Endothelial cell of umbilical vein (primary cell): ENCODE results near the gene MT1B. TPM values are rescaled to one million over a fixed set of nuclear protein-coding genes. Genes with fewer than 3 reads are reported as not detected.

ENCODE experiments used
- BruUV-seq: library from RNA; stranded (reverse); fragments of 400-500 nt; replicated peaks from 2 replicates; lab custom pipeline; 2021; lab: Mats Ljungman, UMichigan
- CTCF ChIA-PET: fragments of 300-600, 350-600 bp; sonication (Branson Sonifier 250); formaldehyde crosslinking; loops from one replicate; lab custom pipeline; 2021; ENCODE audit warnings: antibody characterized with exemption, inconsistent platforms; lab: Charles Lee
- POLR2A ChIA-PET: fragments of 300-600, 350-600 bp; sonication (Branson Sonifier 250); formaldehyde crosslinking; loops from one replicate; lab custom pipeline; 2021; ENCODE audit warnings: antibody characterized with exemption, inconsistent platforms; lab: Charles Lee
- DNase-seq: peaks from one replicate; pipeline ENCODE4 v3.0.0-alpha.2; 2011; ENCODE audit warnings: low read depth, low spot score
- FAIRE-seq: peaks from 2 replicates; lab custom pipeline; 2011; peaks lifted over from hg19 to GRCh38; lab: Jason Lieb, UNC
- H2AFZ ChIP-seq: 2 replicates; pipeline ENCODE4 v1.6.0; 2012; ENCODE audit warnings: low read depth, low read length, control low read depth, inconsistent platforms
- H3K27ac ChIP-seq: 2 replicates; pipeline ENCODE4 v1.5.1; 2011; ENCODE audit warnings: low read depth, mild to moderate bottlenecking, control low read depth, low read length, moderate library complexity; ENCODE audit not compliant: insufficient read depth
- H3K27me3 ChIP-seq, 2 experiments: 2 replicates each; pipeline versions ENCODE4 v1.6.0 to v1.6.1; 2011; ENCODE audit warnings: low read length in 2 of 2, mixed read lengths in 1 of 2; ENCODE audit not compliant: control insufficient read depth in 2 of 2, insufficient read depth in 2 of 2
- H3K36me3 ChIP-seq, 2 experiments: 2 replicates in 1 of 2; 3 replicates in 1 of 2; pipeline ENCODE4 v1.5.1; 2011; ENCODE audit warnings: low read length in 2 of 2, mild to moderate bottlenecking in 1 of 2, moderate library complexity in 1 of 2; ENCODE audit not compliant: control insufficient read depth in 2 of 2, insufficient read depth in 2 of 2; ENCODE audit errors: extremely low read depth in 1 of 2
- H3K4me1 ChIP-seq: 3 replicates; pipeline ENCODE4 v1.5.1; 2011; ENCODE audit warnings: mild to moderate bottlenecking, low read length; ENCODE audit not compliant: control insufficient read depth, insufficient read depth; ENCODE audit errors: extremely low read depth
- H3K4me2 ChIP-seq: 2 replicates; pipeline ENCODE4 v1.6.1; 2011; ENCODE audit warnings: low read length, control low read depth, mixed read lengths; ENCODE audit not compliant: insufficient read depth
- H3K4me3 ChIP-seq, 3 experiments: fragments of 200-600 bp in 1 of 3; sonication (generic), shearing (Covaris generic) in 1 of 3; replicated peaks in 1 of 3; 2 replicates each; pipeline ENCODE4 v1.5.1; 2011 to 2016; ENCODE audit warnings: control low read depth in 3 of 3, low read length in 3 of 3, mild to moderate bottlenecking in 2 of 3, inconsistent platforms in 1 of 3, low read depth in 1 of 3, moderate library complexity in 1 of 3; ENCODE audit not compliant: insufficient read depth in 1 of 3
- H3K79me2 ChIP-seq: 2 replicates; pipeline ENCODE4 v1.6.0; 2012; ENCODE audit warnings: low read length, inconsistent platforms; ENCODE audit not compliant: control insufficient read depth, insufficient read depth
- H3K9ac ChIP-seq: replicated peaks from 2 replicates; pipeline ENCODE3; 2011; ENCODE audit warnings: low read length, control low read depth; ENCODE audit not compliant: insufficient read depth; ENCODE audit errors: extremely low read depth
- H3K9me1 ChIP-seq: replicated peaks from 3 replicates; pipeline ENCODE4 v1.6.0; 2011; ENCODE audit warnings: mild to moderate bottlenecking, low read length; ENCODE audit not compliant: control insufficient read depth, insufficient read depth; ENCODE audit errors: extremely low read depth
- H3K9me3 ChIP-seq: replicated peaks from 2 replicates; pipeline ENCODE4 v1.5.1; 2012; ENCODE audit warnings: low read length, inconsistent platforms; ENCODE audit not compliant: control insufficient read depth, insufficient read depth
- H4K20me1 ChIP-seq: replicated peaks from 2 replicates; pipeline ENCODE3; 2011; ENCODE audit warnings: mild to moderate bottlenecking, low read length; ENCODE audit not compliant: control insufficient read depth, insufficient read depth; ENCODE audit errors: extremely low read depth
- EZH2 ChIP-seq: IDR thresholded peaks from 2 replicates; pipeline ENCODE4 v1.6.1; 2012; ENCODE audit warnings: borderline replicate concordance, low read depth, mild to moderate bottlenecking, moderate library complexity, low read length, inconsistent platforms; ENCODE audit not compliant: severe bottlenecking
- FOS ChIP-seq: IDR thresholded peaks from 2 replicates; pipeline ENCODE4 v1.6.1; 2011; ENCODE audit warnings: mild to moderate bottlenecking, low read length, moderate library complexity, borderline replicate concordance; ENCODE audit not compliant: insufficient read depth
- GATA2 ChIP-seq: IDR thresholded peaks from 2 replicates; pipeline ENCODE4 v1.7.0; 2011; ENCODE audit warnings: low read depth, mild to moderate bottlenecking, moderate library complexity, mixed read lengths, low read length; ENCODE audit not compliant: insufficient read length, insufficient read depth
- JUN ChIP-seq: IDR thresholded peaks from 2 replicates; pipeline ENCODE4 v1.6.1; 2011; ENCODE audit warnings: borderline replicate concordance, low read depth; ENCODE audit not compliant: insufficient read length, insufficient read depth
- MYC ChIP-seq: IDR thresholded peaks from one replicate; pipeline ENCODE4 v1.6.1; 2011; ENCODE audit warnings: mild to moderate bottlenecking, low read depth, low read length
- POLR2A ChIP-seq: IDR thresholded peaks from 2 replicates; pipeline ENCODE4 v1.6.1; 2012; ENCODE audit warnings: low read depth, mild to moderate bottlenecking, control low read depth, low read length
- POLR2AphosphoS5 ChIP-seq: IDR thresholded peaks from 2 replicates; pipeline ENCODE4 v1.6.1; 2012; ENCODE audit warnings: low read depth, mild to moderate bottlenecking, control low read depth, low read length, moderate library complexity; ENCODE audit not compliant: insufficient read depth
- dilution Hi-C: fragments of 300-500 bp; cut with MboI; formaldehyde crosslinking; loops from one replicate; pipeline ENCODE4 v1.15.0; 2019; ENCODE audit warnings: low sequenced_read_pairs; ENCODE audit not compliant: extremely low pct_ligation_motif_present
- intact Hi-C: fragments of 100-400 bp; cut with micrococcal nuclease; formaldehyde crosslinking; loops from one replicate; pipeline ENCODE4 v1.10.0; 2022
- polyA plus RNA-seq, 4 experiments: library from polyadenylated mRNA; depleted of rRNA in 3 of 4; stranded (reverse) in 3 of 4; unstranded in 1 of 4; fragments of >200 nt; gene quantifications; 2 replicates each; pipeline versions ENCODE4 v1.2.1 to v1.2.3, GENCODE V29; 2011 to 2012; ENCODE audit warnings: missing spikeins in 1 of 4
- total RNA-seq: library from RNA; stranded (reverse); gene quantifications from 2 replicates; pipeline ENCODE4 v1.2.3, GENCODE V29; 2021
- TF ChIP-seq, protein P1 (sequence below): IDR thresholded peaks from 2 replicates; pipeline ENCODE4 v1.6.1; 2011; ENCODE audit not compliant: insufficient read depth, insufficient read length
- TF ChIP-seq, protein P2 (sequence below), 2 donors: IDR thresholded peaks; 1 replicate in 1 of 2; 2 replicates in 1 of 2; pipeline ENCODE4 v1.5.1; 2011; ENCODE audit warnings: low read length in 2 of 2, mild to moderate bottlenecking in 2 of 2, moderate library complexity in 2 of 2, control low read depth in 1 of 2, inconsistent platforms in 1 of 2, low read depth in 1 of 2; ENCODE audit not compliant: insufficient read depth in 1 of 2; ENCODE audit errors: extremely low read depth in 1 of 2

The MT1B gene
- total and polyA plus RNA-seq, 2 donors (not counting 3 experiments of a cell fraction or from before 2014, with no cell fraction given) = not detected

DNA sequence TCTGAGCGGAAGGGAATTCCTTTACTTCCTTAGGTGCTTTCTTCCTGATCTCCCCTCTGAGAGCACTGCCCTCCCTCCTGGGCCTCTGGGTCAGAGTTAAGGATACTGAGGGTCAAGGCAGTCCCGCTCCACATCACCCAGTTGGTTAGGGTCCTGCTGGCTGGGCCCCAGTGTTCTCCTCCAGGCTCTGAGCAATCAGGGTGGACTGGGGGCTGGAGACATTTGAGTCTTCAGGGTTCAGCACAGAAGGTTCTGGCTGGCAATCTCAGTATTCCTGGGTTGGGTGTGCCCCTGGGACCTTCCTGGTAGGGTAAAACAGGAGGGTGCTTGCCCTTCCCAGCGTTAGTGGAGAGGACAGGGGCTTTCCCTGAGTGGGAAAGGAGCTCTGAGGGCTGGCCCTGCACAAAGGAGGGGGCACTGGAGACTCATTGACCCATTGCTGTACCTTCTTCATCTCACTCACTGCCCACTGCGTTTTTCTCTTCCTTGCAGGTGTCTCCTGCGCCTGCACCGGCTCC lies 18.8 kb upstream of the MT1B start:
- TF ChIP-seq, protein P1, sequence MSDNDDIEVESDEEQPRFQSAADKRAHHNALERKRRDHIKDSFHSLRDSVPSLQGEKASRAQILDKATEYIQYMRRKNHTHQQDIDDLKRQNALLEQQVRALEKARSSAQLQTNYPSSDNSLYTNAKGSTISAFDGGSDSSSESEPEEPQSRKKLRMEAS = no peak
- TF ChIP-seq POLR2A = no peak
- TF ChIP-seq EZH2 = no peak
- TF ChIP-seq, protein P2, sequence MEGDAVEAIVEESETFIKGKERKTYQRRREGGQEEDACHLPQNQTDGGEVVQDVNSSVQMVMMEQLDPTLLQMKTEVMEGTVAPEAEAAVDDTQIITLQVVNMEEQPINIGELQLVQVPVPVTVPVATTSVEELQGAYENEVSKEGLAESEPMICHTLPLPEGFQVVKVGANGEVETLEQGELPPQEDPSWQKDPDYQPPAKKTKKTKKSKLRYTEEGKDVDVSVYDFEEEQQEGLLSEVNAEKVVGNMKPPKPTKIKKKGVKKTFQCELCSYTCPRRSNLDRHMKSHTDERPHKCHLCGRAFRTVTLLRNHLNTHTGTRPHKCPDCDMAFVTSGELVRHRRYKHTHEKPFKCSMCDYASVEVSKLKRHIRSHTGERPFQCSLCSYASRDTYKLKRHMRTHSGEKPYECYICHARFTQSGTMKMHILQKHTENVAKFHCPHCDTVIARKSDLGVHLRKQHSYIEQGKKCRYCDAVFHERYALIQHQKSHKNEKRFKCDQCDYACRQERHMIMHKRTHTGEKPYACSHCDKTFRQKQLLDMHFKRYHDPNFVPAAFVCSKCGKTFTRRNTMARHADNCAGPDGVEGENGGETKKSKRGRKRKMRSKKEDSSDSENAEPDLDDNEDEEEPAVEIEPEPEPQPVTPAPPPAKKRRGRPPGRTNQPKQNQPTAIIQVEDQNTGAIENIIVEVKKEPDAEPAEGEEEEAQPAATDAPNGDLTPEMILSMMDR (IDR thresholded peaks at IDR 0.05; ENCODE audit: extremely low read depth in 1 of 2, insufficient read depth in 1 of 2, low read depth in 1 of 2, low read length in 2 of 2) = no peak
- no peak for TF ChIP-seq JUN
- TF ChIP-seq POLR2AphosphoS5 = no peak
- no peak for TF ChIP-seq MYC
- TF ChIP-seq FOS = no peak
- TF ChIP-seq GATA2 = no peak
- ChIA-PET POLR2A (interaction anchor here (1.0 kb wide), 1 partner anchor 11 kb away, joined by 3 read pairs; no protein-coding TSS in a partner anchor), CTCF (interaction anchor here (1.0 to 2.1 kb wide), 2 partner anchors 29 to 41 kb away, joined by 3 to 6 read pairs; no protein-coding TSS in a partner anchor)
- peak overlapping the region; percentile 61 for H2AFZ ChIP-seq
- no peaks in the 10 kb centered on the region for H4K20me1 ChIP-seq
- DNase-seq (no peak), FAIRE-seq (no peak)
- H3K4me3 ChIP-seq = peak overlapping the region in 2 of 3 experiments; percentile 25 to 42
- no peak overlapping the region for H3K27ac ChIP-seq
- no TSS peak for BruUV-seq
- peak overlapping the region; percentile 83 for H3K4me2 ChIP-seq
- H3K79me2 ChIP-seq = no peaks in the 10 kb centered on the region
- H3K4me1 ChIP-seq = peaks cover 16% of the 10 kb centered on the region
- intact Hi-C loops = no loop called here
- H3K9me1 ChIP-seq = no peaks in the 10 kb centered on the region
- peaks cover 34 to 38% of the 10 kb centered on the region in 2 experiments for H3K27me3 ChIP-seq
- H3K36me3 ChIP-seq = no peaks in the 10 kb centered on the region
- dilution Hi-C loops = no loop called here
- H3K9ac ChIP-seq = peak overlapping the region; percentile 2
- no peaks in the 10 kb centered on the region for H3K9me3 ChIP-seq
